IgD-negative memory B cell (primary cell): ENCODE measurements around the gene KCNK1. TPM values are rescaled to one million over a fixed set of nuclear protein-coding genes. Genes with fewer than 3 reads are reported as not detected.

ENCODE experiments used
- H3K27ac Mint-ChIP-seq, 3 donors: one replicate each; pipeline ENCODE4 v1.8.0; 2020 to 2022; ENCODE audit warnings: mild to moderate bottlenecking in 3 of 3, mixed read lengths in 3 of 3, moderate library complexity in 1 of 3
- H3K27me3 Mint-ChIP-seq: one replicate; pipeline ENCODE4 v1.8.0; 2021; ENCODE audit warnings: mixed read lengths
- H3K36me3 Mint-ChIP-seq: one replicate; pipeline ENCODE4 v1.8.0; 2020; ENCODE audit warnings: mild to moderate bottlenecking, mixed read lengths
- H3K4me1 Mint-ChIP-seq, 3 donors: one replicate each; pipeline ENCODE4 v1.8.0; 2020 to 2022; ENCODE audit warnings: mixed read lengths in 3 of 3, mild to moderate bottlenecking in 1 of 3
- H3K4me3 Mint-ChIP-seq, 4 donors: one replicate each; pipeline ENCODE4 v1.8.0; 2020 to 2022; ENCODE audit warnings: mild to moderate bottlenecking in 4 of 4, mixed read lengths in 4 of 4, moderate library complexity in 3 of 4
- H3K9me3 Mint-ChIP-seq, 3 donors: one replicate each; pipeline ENCODE4 v1.8.0; 2020 to 2021; ENCODE audit warnings: mixed read lengths in 3 of 3, mild to moderate bottlenecking in 1 of 3
- polyA plus RNA-seq: library from polyadenylated mRNA; unstranded; fragments of 300-500 nt; fragmentation: Illumina TruSeq; gene quantifications from one replicate; pipeline ENCODE4 v1.2.3, GENCODE V29; 2021

KCNK1 gene
- polyA plus RNA-seq, 1 donor from 2014 or later: not detected

DNA sequence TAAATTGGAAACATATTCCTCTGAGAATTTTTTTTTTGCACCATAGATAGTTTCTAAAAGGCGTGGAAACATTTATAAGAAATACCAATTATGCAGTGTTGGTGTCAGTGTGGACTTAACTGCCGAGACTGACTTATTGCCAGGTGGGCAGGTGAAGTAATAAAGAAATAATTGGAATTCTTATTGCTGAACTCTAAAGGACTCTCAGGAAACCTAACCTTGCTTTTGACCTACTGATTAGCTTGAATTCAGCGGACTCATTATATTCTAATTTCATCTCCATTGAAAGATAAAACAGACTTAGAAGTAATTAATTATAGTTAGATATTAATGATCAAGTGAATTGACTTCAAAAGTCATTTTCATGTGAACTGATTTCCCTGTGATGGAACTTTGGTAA lies 26.3 kb downstream of the KCNK1 start:
- H3K27me3 Mint-ChIP-seq: peaks cover 9% of the 10 kb centered on the region

DNA sequence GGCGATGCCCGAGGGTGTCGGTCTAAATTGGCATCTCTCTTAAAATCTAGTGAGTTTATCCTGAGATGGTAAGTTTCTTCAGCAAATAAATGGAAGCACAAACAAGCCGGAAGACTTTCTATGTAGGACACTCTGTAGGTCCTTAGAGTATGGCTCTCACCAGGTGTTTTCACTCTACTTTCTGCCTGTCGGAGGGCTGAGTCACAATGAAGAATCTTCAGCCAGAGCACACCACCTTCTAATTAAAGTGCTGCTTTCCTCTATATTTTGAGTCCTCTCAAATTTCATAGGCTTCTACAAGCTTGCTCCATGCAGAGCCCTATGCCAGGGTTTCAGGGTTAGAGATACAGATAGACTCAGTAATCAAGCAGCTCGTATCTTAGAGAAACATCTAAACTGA lies 27.1 kb downstream of the KCNK1 start:
- H3K4me3 Mint-ChIP-seq: no peak overlapping the region
- peaks cover 6% of the 10 kb centered on the region for H3K27me3 Mint-ChIP-seq
- H3K4me1 Mint-ChIP-seq: no peaks in the 10 kb centered on the region
- H3K9me3 Mint-ChIP-seq: peaks cover 0 to 3% (median 0%) of the 10 kb centered on the region in 3 donors
- no peak overlapping the region for H3K27ac Mint-ChIP-seq
- H3K36me3 Mint-ChIP-seq: no peaks in the 10 kb centered on the region

More for the DNA sequence above, 26.3 kb downstream of the KCNK1 start:
- Mint-ChIP-seq H3K4me1 (no peaks in the 10 kb centered on the region), H3K36me3 (no peaks in the 10 kb centered on the region), H3K27ac (no peak overlapping the region), H3K4me3 (no peak overlapping the region), H3K9me3 (peaks cover 0 to 3% (median 0%) of the 10 kb centered on the region in 3 donors)

DNA sequence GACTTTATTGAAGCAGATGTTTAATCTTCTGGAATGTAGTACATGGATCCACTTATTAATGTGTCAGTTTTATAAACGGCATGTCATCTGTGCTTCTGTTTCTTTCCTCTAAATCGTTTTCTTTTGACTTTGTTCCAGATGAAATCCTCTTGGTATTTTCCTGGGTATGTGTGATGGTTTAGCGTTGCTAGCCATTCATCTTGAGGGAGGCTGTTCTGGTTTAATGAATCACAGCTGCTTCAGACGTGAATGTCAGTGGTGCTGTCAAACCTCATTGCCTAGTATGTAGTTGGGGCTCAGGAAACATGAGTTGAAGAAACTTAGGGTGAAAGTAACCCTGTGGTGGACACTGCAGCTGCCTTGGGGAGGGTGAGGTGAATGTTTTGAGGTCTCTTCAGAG lies 33.2 kb downstream of the KCNK1 start:
- H3K36me3 Mint-ChIP-seq: no peaks in the 10 kb centered on the region
- H3K4me1 Mint-ChIP-seq: no peaks in the 10 kb centered on the region
- H3K27me3 Mint-ChIP-seq: no peaks in the 10 kb centered on the region
- H3K4me3 Mint-ChIP-seq: no peak overlapping the region
- no peak overlapping the region for H3K27ac Mint-ChIP-seq
- no peaks in the 10 kb centered on the region for H3K9me3 Mint-ChIP-seq

DNA sequence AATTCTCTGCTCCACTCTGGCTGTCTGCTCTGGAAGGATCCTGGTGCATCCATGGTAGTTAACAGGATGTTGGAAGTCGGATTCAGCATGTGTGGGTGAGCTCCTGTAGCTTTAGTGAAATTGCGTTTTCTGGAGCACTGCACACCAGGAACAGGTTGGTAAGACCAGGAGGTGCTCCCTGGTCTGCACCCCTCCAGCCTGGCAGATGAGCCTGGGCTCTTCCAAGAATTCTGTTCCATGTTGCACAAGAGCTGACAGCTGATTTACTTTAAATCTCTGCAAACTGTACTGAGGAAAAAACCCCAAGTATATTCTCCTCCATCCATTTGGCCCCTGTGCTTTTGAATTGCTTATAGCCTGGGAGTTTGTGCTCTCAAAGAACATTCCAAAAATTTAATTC lies 33.7 kb downstream of the KCNK1 start:
- H3K4me3 Mint-ChIP-seq: no peak overlapping the region
- no peaks in the 10 kb centered on the region for H3K4me1 Mint-ChIP-seq
- no peak overlapping the region for H3K27ac Mint-ChIP-seq
- no peaks in the 10 kb centered on the region for H3K36me3 Mint-ChIP-seq
- H3K9me3 Mint-ChIP-seq: no peaks in the 10 kb centered on the region
- H3K27me3 Mint-ChIP-seq: no peaks in the 10 kb centered on the region

DNA sequence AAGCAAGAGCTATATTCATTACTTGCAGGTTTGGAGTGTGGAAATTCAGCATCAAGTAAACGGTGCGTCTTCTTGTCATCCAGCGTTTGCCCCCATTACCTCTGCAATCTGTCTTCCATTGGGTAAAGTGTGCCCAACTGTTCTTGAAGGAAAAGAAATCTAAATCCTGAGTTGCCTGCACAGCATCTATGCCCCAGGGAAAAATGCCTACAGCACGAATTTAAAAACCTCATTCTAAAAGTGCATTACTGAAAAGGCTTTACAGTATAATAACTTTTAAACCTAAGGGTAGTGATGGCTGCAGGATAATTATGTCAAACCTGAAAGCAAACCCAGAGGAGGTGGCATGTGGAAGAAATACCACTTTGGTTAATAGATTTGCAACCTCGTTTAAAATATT lies 37.2 kb downstream of the KCNK1 start:
- H3K9me3 Mint-ChIP-seq: peaks cover 0 to 2% (median 0%) of the 10 kb centered on the region in 3 donors
- peaks cover 1% of the 10 kb centered on the region for H3K27me3 Mint-ChIP-seq
- no peaks in the 10 kb centered on the region for H3K36me3 Mint-ChIP-seq
- H3K27ac Mint-ChIP-seq: no peak overlapping the region
- H3K4me3 Mint-ChIP-seq: no peak overlapping the region
- H3K4me1 Mint-ChIP-seq: no peaks in the 10 kb centered on the region

DNA sequence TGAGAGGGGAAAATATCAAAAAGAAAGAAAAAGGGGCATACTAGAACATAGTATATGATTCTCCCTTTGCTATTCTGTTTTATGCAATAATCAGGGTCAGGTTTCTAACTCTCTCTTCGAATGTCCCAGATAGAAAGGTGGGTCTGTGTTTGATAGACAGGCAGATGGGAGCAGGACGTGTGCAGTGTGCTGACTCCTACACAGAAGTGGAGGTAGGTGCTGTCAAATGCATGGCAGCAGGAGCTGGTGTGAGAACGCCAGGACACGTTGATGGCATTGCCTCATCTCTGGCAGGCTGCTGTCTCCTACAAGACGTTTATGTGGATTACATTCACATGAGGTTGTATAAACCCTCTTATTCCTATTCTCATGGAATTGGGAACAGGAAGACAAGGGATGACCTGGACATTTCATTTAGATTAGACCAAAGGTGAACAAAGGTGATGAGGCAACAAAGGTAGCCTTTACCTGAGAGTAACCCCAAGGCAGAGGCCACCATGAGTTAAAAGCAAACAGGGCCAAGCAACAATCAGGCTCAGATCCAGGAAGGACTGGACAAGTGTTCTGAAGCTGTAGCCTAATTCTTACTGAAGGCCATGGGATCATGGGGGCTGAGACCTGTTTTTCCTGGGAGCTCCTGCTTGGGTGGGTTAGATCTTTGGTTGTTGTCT lies 37.8 kb downstream of the KCNK1 start:
- Mint-ChIP-seq H3K4me3 (no peak overlapping the region), H3K27me3 (peaks cover 1% of the 10 kb centered on the region), H3K9me3 (peaks cover 0 to 2% (median 0%) of the 10 kb centered on the region in 3 donors), H3K4me1 (no peaks in the 10 kb centered on the region), H3K27ac (no peak overlapping the region), H3K36me3 (no peaks in the 10 kb centered on the region)

DNA sequence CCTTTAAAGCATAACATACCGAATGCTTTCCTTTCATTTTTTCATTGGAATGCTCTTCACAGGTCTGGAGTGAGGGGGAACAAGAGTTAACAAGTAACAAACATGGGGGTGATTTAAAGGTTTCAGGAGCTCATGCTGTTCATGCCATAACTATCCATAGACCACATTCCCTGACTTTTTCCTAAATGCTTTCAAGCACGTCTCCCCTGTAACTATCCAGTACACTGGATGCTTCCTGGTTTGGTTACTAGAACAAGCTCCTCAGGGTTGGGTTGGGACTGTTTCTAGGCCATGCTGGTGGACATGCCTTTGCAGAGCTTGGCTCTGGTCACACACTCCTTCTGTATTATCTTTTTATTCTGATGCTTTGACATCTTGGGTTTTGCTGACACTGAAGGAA lies 38.6 kb downstream of the KCNK1 start:
- H3K4me1 Mint-ChIP-seq: no peaks in the 10 kb centered on the region
- no peak overlapping the region for H3K27ac Mint-ChIP-seq
- H3K9me3 Mint-ChIP-seq: peaks cover 0 to 2% (median 0%) of the 10 kb centered on the region in 3 donors
- H3K4me3 Mint-ChIP-seq: no peak overlapping the region
- H3K27me3 Mint-ChIP-seq: peaks cover 1% of the 10 kb centered on the region
- no peaks in the 10 kb centered on the region for H3K36me3 Mint-ChIP-seq

DNA sequence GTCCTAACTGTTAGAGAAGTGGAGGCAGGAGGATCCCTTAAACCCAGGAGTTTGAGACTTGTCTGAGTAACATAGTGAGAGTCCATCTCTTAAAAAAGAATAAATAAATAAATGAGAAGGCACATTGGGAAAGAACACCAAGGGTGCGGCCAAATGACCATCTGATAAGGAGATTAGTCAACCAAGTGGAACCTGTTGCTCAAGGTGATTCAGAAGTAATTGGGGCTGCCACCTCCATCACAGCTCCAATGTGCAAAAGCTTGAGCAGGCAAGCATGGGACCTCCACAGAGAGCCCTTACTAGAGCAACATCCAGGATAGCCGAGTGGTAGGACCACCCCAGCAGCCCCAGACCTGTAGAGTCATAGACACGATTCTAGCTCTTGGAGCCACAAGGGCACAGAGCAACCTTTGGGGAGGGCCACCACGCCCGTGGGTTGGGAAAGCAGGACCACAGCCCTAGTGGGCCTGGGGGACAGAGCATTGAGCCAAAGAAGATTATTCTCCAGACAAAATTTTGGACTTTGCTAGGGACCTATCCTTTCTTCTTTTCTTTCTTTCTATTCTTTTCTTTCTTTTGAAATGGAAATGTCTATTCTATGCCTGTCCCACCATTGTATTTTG lies 40.9 kb downstream of the KCNK1 start:
- Mint-ChIP-seq H3K27me3 (peaks cover 1% of the 10 kb centered on the region), H3K4me1 (no peaks in the 10 kb centered on the region), H3K9me3 (peaks cover 0 to 2% (median 0%) of the 10 kb centered on the region in 3 donors), H3K36me3 (no peaks in the 10 kb centered on the region), H3K27ac (no peak overlapping the region), H3K4me3 (no peak overlapping the region)

DNA sequence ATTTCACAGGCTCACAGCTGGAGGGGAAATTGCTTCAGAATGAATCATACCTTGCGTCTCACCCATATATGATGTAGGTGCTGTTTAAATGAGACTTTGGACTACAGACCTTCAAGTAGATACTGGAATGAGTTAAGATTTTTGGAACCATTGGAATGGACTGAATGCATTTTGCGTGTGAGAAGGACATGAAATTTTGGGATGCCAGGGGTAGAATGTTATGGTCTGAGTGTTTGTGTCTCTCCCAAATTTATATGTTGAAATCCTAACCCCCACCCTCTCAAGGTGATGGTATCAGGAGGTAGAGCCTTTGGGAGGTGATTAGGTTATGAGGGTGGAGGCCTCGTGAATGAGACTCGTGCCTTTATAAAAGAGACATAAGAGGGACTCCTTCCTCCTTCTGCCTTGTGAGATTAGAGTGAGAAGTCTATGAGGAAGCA lies 41.4 kb downstream of the KCNK1 start:
- H3K36me3 Mint-ChIP-seq: no peaks in the 10 kb centered on the region
- no peak overlapping the region for H3K27ac Mint-ChIP-seq
- no peaks in the 10 kb centered on the region for H3K4me1 Mint-ChIP-seq
- peaks cover 1% of the 10 kb centered on the region for H3K27me3 Mint-ChIP-seq
- H3K9me3 Mint-ChIP-seq: peaks cover 0 to 2% (median 0%) of the 10 kb centered on the region in 3 donors
- H3K4me3 Mint-ChIP-seq: no peak overlapping the region

DNA sequence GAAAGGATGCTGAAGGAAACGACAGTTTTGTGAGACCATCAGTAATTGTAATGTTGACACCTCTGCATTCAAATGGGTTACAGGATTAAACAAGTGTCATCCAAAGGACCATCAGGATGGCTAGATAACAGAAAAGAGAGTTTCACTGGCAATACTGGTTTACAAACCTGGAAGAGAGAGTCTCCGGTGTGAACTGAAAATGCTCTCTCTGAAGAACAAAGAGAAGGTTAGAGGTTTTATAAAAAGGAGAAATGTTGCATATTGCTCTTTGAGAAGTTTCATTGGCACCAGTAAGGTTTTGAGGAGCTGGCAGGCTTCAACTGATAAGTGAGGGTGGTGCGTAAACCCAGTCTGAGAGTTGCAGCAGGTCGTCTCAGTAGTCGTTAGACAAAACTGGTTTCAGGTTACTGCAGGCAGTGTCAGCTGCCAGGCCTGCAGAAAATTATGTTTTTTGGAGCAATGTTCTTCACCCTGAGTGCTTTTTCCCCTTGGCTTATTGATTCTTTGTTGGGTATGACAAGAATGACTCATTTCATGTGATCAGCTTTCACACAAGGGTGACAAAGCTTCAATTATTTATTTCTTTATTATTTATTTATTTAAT lies 42.2 kb downstream of the KCNK1 start:
- peaks cover 0 to 3% (median 2%) of the 10 kb centered on the region in 3 donors for H3K9me3 Mint-ChIP-seq
- H3K36me3 Mint-ChIP-seq: no peaks in the 10 kb centered on the region
- H3K4me3 Mint-ChIP-seq: no peak overlapping the region
- H3K27ac Mint-ChIP-seq: no peak overlapping the region
- H3K27me3 Mint-ChIP-seq: peaks cover 1% of the 10 kb centered on the region
- H3K4me1 Mint-ChIP-seq: no peaks in the 10 kb centered on the region

DNA sequence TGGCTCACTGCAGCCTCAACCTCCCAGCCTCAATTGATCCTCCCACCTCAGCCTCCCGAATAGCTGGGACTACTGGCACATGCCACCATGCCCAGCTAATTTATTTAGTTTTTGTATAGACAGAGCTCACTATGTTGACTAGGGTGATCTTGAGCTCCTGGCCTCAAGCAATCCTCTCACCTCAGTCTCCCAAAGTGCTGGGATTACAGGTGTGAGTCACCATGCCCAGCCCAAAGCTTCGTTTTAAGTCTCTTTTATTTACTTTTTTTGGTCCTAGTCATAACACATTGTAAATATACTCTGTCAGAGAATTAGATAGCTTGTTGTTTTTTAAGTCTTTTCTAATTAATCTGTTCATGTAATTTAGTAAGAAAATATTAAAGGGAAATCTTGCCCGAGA lies 42.8 kb downstream of the KCNK1 start:
- H3K4me3 Mint-ChIP-seq: no peak overlapping the region
- no peaks in the 10 kb centered on the region for H3K4me1 Mint-ChIP-seq
- peaks cover 0 to 3% (median 2%) of the 10 kb centered on the region in 3 donors for H3K9me3 Mint-ChIP-seq
- H3K27ac Mint-ChIP-seq: no peak overlapping the region
- peaks cover 1% of the 10 kb centered on the region for H3K27me3 Mint-ChIP-seq
- H3K36me3 Mint-ChIP-seq: no peaks in the 10 kb centered on the region

DNA sequence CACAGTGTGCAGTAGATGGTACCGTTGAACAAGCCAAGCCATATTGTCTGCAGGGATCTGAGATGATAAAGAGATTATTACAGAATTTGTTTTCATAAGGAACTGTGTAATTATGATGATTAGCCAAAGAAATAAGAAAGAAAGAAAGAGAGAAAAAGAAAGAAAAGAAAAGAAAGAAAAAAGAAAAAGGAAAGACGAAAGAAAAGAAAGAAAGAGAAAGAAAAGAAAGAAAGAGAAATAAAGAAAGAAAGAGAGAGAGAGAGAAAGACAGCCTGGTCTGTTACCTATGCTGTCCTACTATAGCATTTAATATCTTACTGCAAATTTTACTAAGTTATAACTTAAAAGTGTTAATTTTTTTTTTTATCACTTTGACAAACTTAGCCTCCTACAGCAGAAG lies 43.6 kb downstream of the KCNK1 start:
- Mint-ChIP-seq H3K36me3 (no peaks in the 10 kb centered on the region), H3K4me1 (no peaks in the 10 kb centered on the region), H3K4me3 (no peak overlapping the region), H3K9me3 (peaks cover 2 to 4% (median 3%) of the 10 kb centered on the region in 3 donors), H3K27me3 (peaks cover 1% of the 10 kb centered on the region), H3K27ac (no peak overlapping the region)

DNA sequence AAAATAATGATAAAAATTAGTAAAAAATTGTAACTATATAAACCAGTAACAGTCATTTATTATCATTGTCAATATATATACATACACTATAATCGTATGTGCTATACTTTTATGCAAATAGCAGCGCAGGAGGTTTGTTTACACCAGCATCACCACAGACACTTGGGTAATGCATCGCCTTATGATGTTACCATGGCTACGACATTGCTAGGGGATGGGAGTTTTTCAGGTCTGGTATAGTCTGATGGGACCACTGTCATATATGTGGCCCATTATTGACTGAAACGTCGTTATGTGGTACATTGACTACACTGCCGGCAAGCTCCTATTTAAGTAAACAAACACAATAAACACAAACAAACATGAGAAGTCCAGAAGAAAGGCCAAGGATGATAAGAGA lies 45.6 kb downstream of the KCNK1 start:
- Mint-ChIP-seq H3K27ac (no peak overlapping the region), H3K36me3 (no peaks in the 10 kb centered on the region), H3K27me3 (no peaks in the 10 kb centered on the region), H3K4me3 (no peak overlapping the region), H3K9me3 (peaks cover 2 to 4% (median 3%) of the 10 kb centered on the region in 3 donors), H3K4me1 (no peaks in the 10 kb centered on the region)

DNA sequence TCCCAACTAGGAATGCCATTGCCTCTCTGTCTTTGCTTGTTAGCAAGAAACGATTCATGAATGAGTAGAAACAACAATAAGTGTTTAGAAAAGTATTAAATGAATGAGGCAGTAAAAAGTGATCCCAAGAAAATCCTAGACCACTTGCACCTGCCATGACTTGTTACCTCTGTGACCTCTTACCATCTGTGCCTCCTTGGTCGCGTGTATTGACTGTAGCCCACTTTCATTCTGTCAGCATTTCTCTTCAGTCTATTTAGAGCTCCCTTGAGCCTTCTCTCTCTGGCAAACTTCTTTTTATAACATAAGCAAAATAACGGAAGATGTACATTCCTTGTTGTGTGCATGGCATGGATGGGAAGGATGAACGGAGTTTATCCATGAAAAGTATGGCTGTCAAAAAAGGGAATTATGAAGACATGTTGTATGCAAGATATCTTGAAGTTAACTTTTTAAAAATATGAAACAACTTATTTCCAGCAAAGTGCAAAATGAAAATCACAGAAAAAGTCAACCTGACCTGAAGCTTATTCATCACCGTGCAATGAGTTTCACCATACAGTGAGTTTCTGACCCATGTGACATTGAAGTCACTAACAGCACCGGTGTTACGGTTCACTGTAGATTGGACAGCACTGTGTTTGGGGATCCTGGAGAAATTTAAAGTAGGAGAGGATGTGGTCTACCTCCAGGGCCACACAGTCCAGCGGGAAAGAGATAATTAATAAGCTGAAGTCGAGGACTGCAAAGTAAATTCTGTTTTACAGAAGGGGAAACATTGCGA lies 47.7 kb downstream of the KCNK1 start:
- Mint-ChIP-seq H3K9me3 (peaks cover 0 to 4% (median 3%) of the 10 kb centered on the region in 3 donors), H3K4me1 (no peaks in the 10 kb centered on the region), H3K27me3 (no peaks in the 10 kb centered on the region), H3K4me3 (no peak overlapping the region), H3K27ac (no peak overlapping the region), H3K36me3 (no peaks in the 10 kb centered on the region)
